HepG2 (cell line): Measurements from ENCODE around the gene TSPAN31. TPM values are rescaled to one million over a fixed set of nuclear protein-coding genes. Genes with fewer than 3 reads are reported as not detected.

Experiments
- ATAC-seq: fragments of 200-7000 bp; cut with Tn5 transposase; 3 replicates; pipeline ENCODE4 v1.9.1; 2020; ENCODE audit warnings: mild to moderate bottlenecking, moderate library complexity
- BruUV-seq: library from RNA; stranded (reverse); fragments of 400-500 nt; replicated peaks from 2 replicates; lab custom pipeline; 2021; lab: Mats Ljungman, UMichigan
- CTCF ChIA-PET: fragments of 300-600 bp; formaldehyde crosslinking; extraction: SDS; loops from one replicate; lab custom pipeline; 2021; ENCODE audit warnings: low total read pairs, inconsistent platforms, low intra/inter-chr PET ratio; lab: Yijun Ruan, JAX
- POLR2A ChIA-PET: fragments of 350-600 bp; sonication (Branson Sonifier 250); formaldehyde crosslinking; loops from one replicate; lab custom pipeline; 2020; ENCODE audit warnings: antibody characterized with exemption, inconsistent platforms; lab: Yijun Ruan, JAX
- DNase-seq: peaks from one replicate; pipeline ENCODE4 v3.0.0-alpha.2; 2015; ENCODE audit warnings: low spot score
- FAIRE-seq: peaks from 3 replicates; lab custom pipeline; 2011; peaks lifted over from hg19 to GRCh38; lab: Jason Lieb, UNC
- H2AFZ ChIP-seq: one replicate; pipeline ENCODE4 v1.6.1; 2011; ENCODE audit warnings: low read length, inconsistent platforms
- H3K27ac ChIP-seq: fragments of 300-600 bp; 3 replicates; pipeline ENCODE4 v1.8.0; 2011; ENCODE audit warnings: mixed run types, mild to moderate bottlenecking, mixed read lengths, low read length, inconsistent platforms; ENCODE audit not compliant: insufficient read depth; ENCODE audit errors: extremely low read length
- H3K27me3 ChIP-seq, 2 experiments: fragments of 200-600 bp in 1 of 2; 2 replicates in 1 of 2; 3 replicates in 1 of 2; pipeline versions ENCODE4 v1.6.0 to v1.8.0; 2011; ENCODE audit warnings: low read length in 2 of 2, mild to moderate bottlenecking in 2 of 2, moderate library complexity in 2 of 2, inconsistent platforms in 1 of 2; ENCODE audit not compliant: insufficient read depth in 2 of 2, control insufficient read depth in 1 of 2
- H3K36me3 ChIP-seq, 2 experiments: fragments of 200-600 bp in 1 of 2; replicated peaks in 1 of 2; 2 replicates in 1 of 2; 3 replicates in 1 of 2; pipeline versions ENCODE4 v1.5.1 to v1.8.0; 2011; ENCODE audit warnings: low read length in 2 of 2, inconsistent platforms in 1 of 2; ENCODE audit not compliant: insufficient read depth in 2 of 2, control insufficient read depth in 1 of 2
- H3K4me1 ChIP-seq: 2 replicates; pipeline ENCODE4 v1.5.1; 2012; ENCODE audit warnings: low read length, inconsistent platforms; ENCODE audit not compliant: insufficient read depth
- H3K4me2 ChIP-seq: 2 replicates; pipeline ENCODE4 v1.6.0; 2011; ENCODE audit warnings: low read depth, low read length, inconsistent platforms
- H3K4me3 ChIP-seq, 3 experiments: fragments of 200-600 bp in 1 of 3; sonication (generic), shearing (Covaris generic) in 1 of 3; replicated peaks in 1 of 3; 2 replicates each; pipeline ENCODE4 v1.5.1; 2011 to 2016; ENCODE audit warnings: low read length in 3 of 3, inconsistent platforms in 2 of 3, low read depth in 2 of 3, mild to moderate bottlenecking in 2 of 3, control low read depth in 1 of 3, mixed read lengths in 1 of 3; ENCODE audit not compliant: insufficient read depth in 1 of 3
- H3K79me2 ChIP-seq: one replicate; pipeline ENCODE4 v1.6.1; 2011; ENCODE audit warnings: low read length, inconsistent platforms; ENCODE audit not compliant: insufficient read depth
- H3K9ac ChIP-seq: 2 replicates; pipeline ENCODE4 v1.6.0; 2011; ENCODE audit warnings: mild to moderate bottlenecking, low read depth, low read length, inconsistent platforms; ENCODE audit not compliant: insufficient read depth
- H3K9me3 ChIP-seq: 2 replicates; pipeline ENCODE4 v1.5.1; 2012; ENCODE audit warnings: mild to moderate bottlenecking, low read length
- H4K20me1 ChIP-seq: 2 replicates; pipeline ENCODE4 v1.6.0; 2011; ENCODE audit warnings: inconsistent platforms, mild to moderate bottlenecking, low read length, moderate library complexity; ENCODE audit not compliant: insufficient read depth
- AGO1 ChIP-seq: fragments of 200-400 bp; formaldehyde crosslinking; IDR thresholded peaks from 2 replicates; pipeline ENCODE4 v1.6.1; 2017; ENCODE audit warnings: mild to moderate bottlenecking, low read depth, low read length, moderate library complexity; ENCODE audit not compliant: poor library complexity, severe bottlenecking
- DR1 ChIP-seq: sonication (generic); formaldehyde crosslinking; IDR thresholded peaks from 2 replicates; pipeline ENCODE4 v1.8.0; 2021; ENCODE audit warnings: mild to moderate bottlenecking, missing genetic modification reagents, inconsistent platforms
- IRF2 ChIP-seq: IDR thresholded peaks from 2 replicates; pipeline ENCODE4 v1.6.1; 2018; ENCODE audit warnings: missing genetic modification reagents, missing compliant biosample characterization
- JUND ChIP-seq: sonication (generic); formaldehyde crosslinking; IDR thresholded peaks from 2 replicates; pipeline ENCODE4 v1.8.0; 2022; ENCODE audit warnings: mild to moderate bottlenecking, missing genetic modification reagents
- NR0B2 ChIP-seq: sonication (generic); formaldehyde crosslinking; IDR thresholded peaks from 2 replicates; pipeline ENCODE4 v1.4.0; 2020; ENCODE audit warnings: mild to moderate bottlenecking, missing genetic modification reagents
- YEATS2 ChIP-seq: sonication (generic); formaldehyde crosslinking; IDR thresholded peaks from 2 replicates; pipeline ENCODE4 v1.4.0; 2020; ENCODE audit warnings: missing genetic modification reagents, borderline replicate concordance
- ZNF770 ChIP-seq: sonication (generic); formaldehyde crosslinking; IDR thresholded peaks from 2 replicates; pipeline ENCODE4 v1.5.0; 2020; ENCODE audit warnings: mild to moderate bottlenecking, missing genetic modification reagents
- WGBS: methylation state at CpG from one replicate; pipeline ENCODE4 v1.1.6; 2017; ENCODE audit warnings: low lambda C conversion rate; 5-methylcytosine and 5-hydroxymethylcytosine counted together
- in situ Hi-C: cut with HindIII; loops from 2 replicates; pipeline ENCODE4 v1.10.0; 2017; ENCODE audit warnings: low pct_unique_long_range_greater_than_20kb; ENCODE audit not compliant: extremely low pct_ligation_motif_present
- intact Hi-C: fragments of 100-400 bp; cut with micrococcal nuclease; formaldehyde crosslinking; loops from one replicate; pipeline ENCODE4 v1.10.0; 2022; ENCODE audit not compliant: unreplicated experiment
- polyA plus RNA-seq, 8 experiments: library from polyadenylated mRNA; depleted of rRNA in 3 of 8; stranded (reverse) in 7 of 8; unstranded in 1 of 8; fragments of >200 nt; fragmentation: Illumina TruSeq in 4 of 8; extraction: Trizol in 4 of 8; gene quantifications; 2 replicates each; pipeline versions ENCODE4 v1.2.1 to v1.2.3, GENCODE V29; 2011 to 2016; ENCODE audit warnings: low read depth in 4 of 8, missing spikeins in 1 of 8, mixed read lengths in 1 of 8; ENCODE audit not compliant: insufficient read depth in 1 of 8
- total RNA-seq, 5 experiments: library from RNA; depleted of rRNA; stranded (reverse); fragments of >200 nt; fragmentation: Illumina TruSeq; extraction: Trizol; gene quantifications; 2 replicates each; pipeline ENCODE4 v1.2.3, GENCODE V29; 2016; ENCODE audit warnings: low read depth in 1 of 5
- TF ChIP-seq, protein P1 (sequence below): sonication (generic); formaldehyde crosslinking; IDR thresholded peaks from 2 replicates; pipeline ENCODE4 v1.5.1; 2020; ENCODE audit warnings: missing genetic modification reagents, mild to moderate bottlenecking, borderline replicate concordance
- TF ChIP-seq, protein P2 (sequence below): sonication (generic); formaldehyde crosslinking; IDR thresholded peaks from 2 replicates; pipeline ENCODE4 v1.5.1; 2020; ENCODE audit warnings: mild to moderate bottlenecking, missing genetic modification reagents

The TSPAN31 gene
- total and polyA plus RNA-seq, 2 of the 13 experiments (the other 11 are each of a cell fraction or from before 2014, with no cell fraction given) = 10.4 to 24.6 TPM

DNA sequence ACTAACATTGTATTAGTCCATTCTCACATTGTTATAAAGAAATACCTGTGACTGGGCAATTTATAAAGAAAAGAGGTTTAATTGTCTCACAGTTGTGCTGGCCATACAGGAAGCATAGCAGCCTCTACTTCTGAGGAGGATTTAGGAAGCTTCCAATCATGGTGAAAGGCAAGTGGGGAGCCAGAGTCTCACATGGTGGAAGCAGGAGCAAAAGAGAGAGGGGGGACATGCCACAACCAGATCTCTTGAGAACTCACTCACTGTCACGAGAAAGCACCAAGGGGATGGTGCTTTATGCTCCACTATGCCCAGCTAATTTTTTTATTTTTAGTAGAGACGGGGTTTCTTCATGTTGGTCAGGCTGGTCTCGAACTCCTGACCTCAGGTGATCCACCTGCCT, 37.6 kb upstream of the TSPAN31 start (continued):
- TF ChIP-seq, protein P1, sequence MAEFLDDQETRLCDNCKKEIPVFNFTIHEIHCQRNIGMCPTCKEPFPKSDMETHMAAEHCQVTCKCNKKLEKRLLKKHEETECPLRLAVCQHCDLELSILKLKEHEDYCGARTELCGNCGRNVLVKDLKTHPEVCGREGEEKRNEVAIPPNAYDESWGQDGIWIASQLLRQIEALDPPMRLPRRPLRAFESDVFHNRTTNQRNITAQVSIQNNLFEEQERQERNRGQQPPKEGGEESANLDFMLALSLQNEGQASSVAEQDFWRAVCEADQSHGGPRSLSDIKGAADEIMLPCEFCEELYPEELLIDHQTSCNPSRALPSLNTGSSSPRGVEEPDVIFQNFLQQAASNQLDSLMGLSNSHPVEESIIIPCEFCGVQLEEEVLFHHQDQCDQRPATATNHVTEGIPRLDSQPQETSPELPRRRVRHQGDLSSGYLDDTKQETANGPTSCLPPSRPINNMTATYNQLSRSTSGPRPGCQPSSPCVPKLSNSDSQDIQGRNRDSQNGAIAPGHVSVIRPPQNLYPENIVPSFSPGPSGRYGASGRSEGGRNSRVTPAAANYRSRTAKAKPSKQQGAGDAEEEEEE = no peak
- TF ChIP-seq YEATS2 (CRISPR knock-in tag) (no peak), NR0B2 (CRISPR knock-in tag) (no peak), JUND (CRISPR knock-in tag) (no peak), DR1 (CRISPR knock-in tag) (no peak)
- TF ChIP-seq, protein P2, sequence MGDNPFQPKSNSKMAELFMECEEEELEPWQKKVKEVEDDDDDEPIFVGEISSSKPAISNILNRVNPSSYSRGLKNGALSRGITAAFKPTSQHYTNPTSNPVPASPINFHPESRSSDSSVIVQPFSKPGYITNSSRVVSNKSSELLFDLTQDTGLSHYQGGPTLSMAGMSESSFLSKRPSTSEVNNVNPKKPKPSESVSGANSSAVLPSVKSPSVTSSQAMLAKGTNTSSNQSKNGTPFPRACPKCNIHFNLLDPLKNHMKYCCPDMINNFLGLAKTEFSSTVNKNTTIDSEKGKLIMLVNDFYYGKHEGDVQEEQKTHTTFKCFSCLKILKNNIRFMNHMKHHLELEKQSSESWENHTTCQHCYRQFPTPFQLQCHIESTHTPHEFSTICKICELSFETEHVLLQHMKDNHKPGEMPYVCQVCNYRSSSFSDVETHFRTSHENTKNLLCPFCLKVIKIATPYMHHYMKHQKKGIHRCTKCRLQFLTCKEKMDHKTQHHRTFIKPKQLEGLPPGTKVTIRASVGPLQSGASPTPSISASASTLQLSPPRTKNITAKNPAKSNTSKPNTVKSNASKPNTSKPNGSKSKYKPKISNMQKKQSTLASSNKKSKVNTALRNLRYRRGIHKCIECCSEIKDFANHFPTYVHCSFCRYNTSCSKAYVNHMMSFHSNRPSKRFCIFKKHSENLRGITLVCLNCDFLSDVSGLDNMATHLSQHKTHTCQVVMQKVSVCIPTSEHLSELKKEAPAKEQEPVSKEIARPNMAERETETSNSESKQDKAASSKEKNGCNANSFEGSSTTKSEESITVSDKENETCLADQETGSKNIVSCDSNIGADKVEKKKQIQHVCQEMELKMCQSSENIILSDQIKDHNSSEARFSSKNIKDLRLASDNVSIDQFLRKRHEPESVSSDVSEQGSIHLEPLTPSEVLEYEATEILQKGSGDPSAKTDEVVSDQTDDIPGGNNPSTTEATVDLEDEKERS (CRISPR knock-in tag) = no peak
- TF ChIP-seq, all 625 proteins: peak for 0

- CTCF ChIA-PET = no interaction called here
- intact Hi-C loops = no loop called here
Observed at GRCh38 chr12:57708296-57708695, 36.5 kb upstream of the TSPAN31 start.

More at GRCh38 chr12:57708296-57708695, 36.5 kb upstream of the TSPAN31 start:
- no peak overlapping the region for H3K9ac ChIP-seq
- in situ Hi-C loops = no loop called here
- no peaks in the 10 kb centered on the region for H3K79me2 ChIP-seq
- no peak for TF ChIP-seq IRF2 (CRISPR knock-in tag)
- peak; percentile 69 for TF ChIP-seq ZNF770 (CRISPR knock-in tag)
- TF ChIP-seq AGO1 = no peak
- H3K4me1 ChIP-seq = no peaks in the 10 kb centered on the region
- FAIRE-seq (no peak), ATAC-seq (no peak), DNase-seq (no peak)
- H3K4me3 ChIP-seq = no peak overlapping the region
- no peak overlapping the region for H3K27ac ChIP-seq
- H3K27me3 ChIP-seq = no peaks in the 10 kb centered on the region
- no peaks in the 10 kb centered on the region for H4K20me1 ChIP-seq
- 90% methylated on average over 2 of the region's 2 CpGs for WGBS
- H3K4me2 ChIP-seq = no peak overlapping the region
- H3K9me3 ChIP-seq = no peaks in the 10 kb centered on the region
- BruUV-seq = no TSS peak
- H3K36me3 ChIP-seq = peaks cover 0 to 5% of the 10 kb centered on the region in 2 experiments; a peak in 3 of 5 replicates
- POLR2A ChIA-PET = no interaction called here
- no peak overlapping the region for H2AFZ ChIP-seq
